Right lobe of liver (tissue), 4 donors: ENCODE data around the gene SERPING1.

Experiments
- CTCF ChIP-seq, 4 donors: fragments of 200-600 bp in 3 of 4; fragments of 450-650 bp in 1 of 4; IDR thresholded peaks; one replicate each; pipeline versions ENCODE4 v1.5.1 to v1.8.0; 2016 to 2022; ENCODE audit warnings: antibody characterized with exemption in 4 of 4, mild to moderate bottlenecking in 2 of 4
- POLR2A ChIP-seq: fragments of 450-650 bp; IDR thresholded peaks from one replicate; pipeline ENCODE4 v1.6.1; 2017; ENCODE audit warnings: antibody characterized with exemption, mild to moderate bottlenecking
- donor health status: DM: no; HTN: no; CAD: no.
- donor health status: DM: no; HTN: no; CAD: no.
- donor health status: DM: no; HTN: yes; CAD: no.

- TF ChIP-seq POLR2A (no peak), CTCF (IDR thresholded peaks at IDR 0.05) (no peak)
Observed at GRCh38 chr11:57659669-57660068, 62.2 kb downstream of the SERPING1 start.
